ENCODE data around the gene PRKCA.

GRCh38 chr17:66381701-66382362 lies 79.4 kb downstream of the PRKCA start:
- no peak for TF ChIP-seq CTCF (IDR thresholded peaks at IDR 0.05)
- no peak for TF ChIP-seq EP300 (IDR thresholded peaks at IDR 0.05)

All from ovary (tissue), 3 donors.